PC-9 (cell line): Measurements from ENCODE around the gene ZCCHC7. TPM values are rescaled to one million over a fixed set of nuclear protein-coding genes. Genes with fewer than 3 reads are reported as not detected.
"Not testable (repeated sequence)": the region's sequence is repeated elsewhere in the genome, so short reads cannot be mapped to it uniquely, and the experiment has no call there.

ENCODE experiments used
- BruUV-seq: library from RNA; stranded (reverse); fragments of 400-500 nt; replicated peaks from 2 replicates; lab custom pipeline; 2021; lab: Mats Ljungman, UMichigan
- CTCF ChIA-PET: fragments of 300-600 bp; sonication (Branson Sonifier 250); formaldehyde crosslinking; loops from one replicate; lab custom pipeline; 2022; ENCODE audit warnings: antibody characterized with exemption; lab: Charles Lee
- POLR2A ChIA-PET: fragments of 300-600 bp; sonication (Branson Sonifier 250); formaldehyde crosslinking; loops from one replicate; lab custom pipeline; 2022; ENCODE audit warnings: antibody characterized with exemption; ENCODE audit not compliant: unreplicated experiment; lab: Charles Lee
- DNase-seq, 2 experiments: peaks; one replicate each; pipeline versions ENCODE4 v3.0.0 to v3.0.0-alpha.2; 2015 to 2022; ENCODE audit warnings: mixed read lengths in 1 of 2
- H2AFZ ChIP-seq: fragments of 200-600 bp; sonication (generic); 2 replicates; pipeline ENCODE4 v1.8.1; 2017; ENCODE audit warnings: antibody characterized with exemption
- H3F3A ChIP-seq: fragments of 200-600 bp; sonication (generic); 2 replicates; pipeline ENCODE4 v1.8.1; 2017; ENCODE audit warnings: antibody characterized with exemption, mild to moderate bottlenecking, low read depth; ENCODE audit not compliant: insufficient read depth
- H3K27ac ChIP-seq: fragments of 200-600 bp; sonication (generic); 2 replicates; pipeline ENCODE4 v1.6.1; 2016; ENCODE audit warnings: mixed run types
- H3K27me3 ChIP-seq: fragments of 200-600 bp; sonication (generic); 2 replicates; pipeline ENCODE4 v1.6.1; 2016; ENCODE audit warnings: low read depth, mixed run types; ENCODE audit not compliant: insufficient read depth
- H3K36me3 ChIP-seq: fragments of 200-600 bp; sonication (generic); 2 replicates; pipeline ENCODE4 v1.6.1; 2016; ENCODE audit warnings: low read depth, mixed run types
- H3K4me1 ChIP-seq: fragments of 200-600 bp; sonication (generic); replicated peaks from 2 replicates; pipeline ENCODE4 v1.6.1; 2016; ENCODE audit warnings: mixed run types; ENCODE audit not compliant: insufficient read depth
- H3K4me2 ChIP-seq: fragments of 200-600 bp; sonication (generic); 2 replicates; pipeline ENCODE4 v1.6.1; 2017; ENCODE audit warnings: mixed run types
- H3K4me3 ChIP-seq: fragments of 200-600 bp; sonication (generic); 2 replicates; pipeline ENCODE4 v1.6.1; 2016; ENCODE audit warnings: mixed run types
- H3K79me2 ChIP-seq: fragments of 200-600 bp; sonication (generic); 2 replicates; pipeline ENCODE4 v1.6.1; 2017; ENCODE audit warnings: low read depth, mixed run types
- H3K9me2 ChIP-seq: fragments of 200-600 bp; sonication (generic); 2 replicates; pipeline ENCODE4 v1.8.1; 2017; ENCODE audit warnings: mild to moderate bottlenecking; ENCODE audit not compliant: insufficient read depth
- H3K9me3 ChIP-seq: fragments of 200-600 bp; sonication (generic); 2 replicates; pipeline ENCODE4 v1.8.1; 2016; ENCODE audit warnings: low read depth; ENCODE audit not compliant: insufficient read depth
- H4K20me1 ChIP-seq: fragments of 200-600 bp; sonication (generic); 2 replicates; pipeline ENCODE4 v1.8.1; 2017; ENCODE audit not compliant: insufficient read depth
- EZH2 ChIP-seq: fragments of 200-600 bp; sonication (generic); IDR thresholded peaks from 2 replicates; pipeline ENCODE4 v1.8.0; 2017; ENCODE audit warnings: antibody characterized with exemption, low read depth
- intact Hi-C: fragments of 100-400 bp; cut with micrococcal nuclease; formaldehyde crosslinking; loops from one replicate; pipeline ENCODE4 v1.10.0; 2022; ENCODE audit not compliant: unreplicated experiment
- total RNA-seq: library from RNA; stranded (reverse); gene quantifications from 2 replicates; pipeline ENCODE4 v1.2.3, GENCODE V29; 2021
- TF ChIP-seq, protein P1 (sequence below): fragments of 200-600 bp; sonication (generic); conservative IDR thresholded peaks from 2 replicates; pipeline ENCODE4 v1.6.1; 2017; ENCODE audit warnings: mixed run types, antibody characterized with exemption, mild to moderate bottlenecking, moderate library complexity

Gene ZCCHC7
- total RNA-seq, 1 experiment from 2014 or later, result 15.9 TPM

DNA sequence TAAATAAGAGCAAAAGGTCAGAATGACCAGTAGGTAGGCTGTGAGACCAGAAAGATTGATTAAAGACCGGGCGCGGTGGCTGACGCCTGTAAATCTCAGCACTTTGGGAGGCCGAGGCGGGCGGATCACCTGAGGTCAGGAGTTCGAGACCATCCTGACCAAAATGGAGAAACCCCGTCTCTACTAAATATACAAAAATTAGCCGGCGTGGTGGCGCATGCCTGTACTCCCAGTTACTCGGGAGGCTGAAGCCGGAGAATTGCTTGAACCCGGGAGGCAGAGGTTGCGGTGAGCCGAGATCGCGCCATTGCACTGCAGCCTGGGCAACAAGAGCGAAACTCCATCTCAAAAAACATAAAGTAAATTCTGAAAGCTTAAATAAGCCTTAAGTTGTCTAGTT lies 38.9 kb upstream of the ZCCHC7 start:
- POLR2A ChIA-PET, result not testable (repeated sequence)

DNA sequence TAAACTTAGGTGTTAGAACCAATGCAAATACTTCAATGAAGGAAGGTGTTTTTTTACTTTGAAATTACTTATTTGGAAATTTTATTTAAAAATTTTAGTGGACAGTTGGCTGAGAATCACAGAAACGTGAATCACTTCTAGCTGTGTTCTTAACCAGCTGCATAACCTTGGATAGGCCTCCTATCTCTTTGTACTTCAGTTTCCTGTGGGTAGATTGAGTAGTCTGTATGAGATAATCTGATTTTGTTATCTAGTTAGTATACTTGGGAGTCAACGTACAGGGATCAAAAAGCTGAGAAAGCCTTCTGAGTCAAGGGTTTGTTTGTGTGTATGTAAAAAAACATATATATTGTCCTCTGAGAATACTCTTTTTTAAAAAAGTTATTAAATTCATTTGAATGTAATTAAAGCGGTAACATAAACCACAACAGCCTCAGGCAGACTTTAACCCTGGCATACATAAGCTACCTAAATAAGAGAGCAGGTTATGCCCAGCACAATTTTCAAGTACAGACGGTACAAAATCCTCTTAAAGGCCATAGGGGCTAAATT lies 38.1 kb upstream of the ZCCHC7 start:
- no peaks in the 10 kb centered on the region for H3K9me2 ChIP-seq
- H2AFZ ChIP-seq, result no peak overlapping the region
- no peak overlapping the region for H3K27ac ChIP-seq
- H3K9me3 ChIP-seq, result peaks cover 6% of the 10 kb centered on the region; the same call in 1 of the 2 replicates
- H3K36me3 ChIP-seq, result 0 out of 2 replicates have a peak, but pooled peaks cover 4% of the 10 kb centered on the region
- peaks cover 7% of the 10 kb centered on the region for H3K4me1 ChIP-seq
- intact Hi-C loops, result loop anchor here (5.0 kb wide), 1 partner anchor 40 kb away; the partner anchor contains the start of gene ZCCHC7
- CTCF ChIA-PET, result no interaction called here
- no peaks in the 10 kb centered on the region for H3F3A ChIP-seq
- POLR2A ChIA-PET, result interaction anchor here (0.5 kb wide), 1 partner anchor 417 kb away, joined by 3 read pairs; no protein-coding TSS in a partner anchor
- no TSS peak for BruUV-seq
- H4K20me1 ChIP-seq, result peaks cover 5% of the 10 kb centered on the region; the same call in 1 of the 2 replicates
- TF ChIP-seq EZH2, result no peak
- TF ChIP-seq, protein P1, sequence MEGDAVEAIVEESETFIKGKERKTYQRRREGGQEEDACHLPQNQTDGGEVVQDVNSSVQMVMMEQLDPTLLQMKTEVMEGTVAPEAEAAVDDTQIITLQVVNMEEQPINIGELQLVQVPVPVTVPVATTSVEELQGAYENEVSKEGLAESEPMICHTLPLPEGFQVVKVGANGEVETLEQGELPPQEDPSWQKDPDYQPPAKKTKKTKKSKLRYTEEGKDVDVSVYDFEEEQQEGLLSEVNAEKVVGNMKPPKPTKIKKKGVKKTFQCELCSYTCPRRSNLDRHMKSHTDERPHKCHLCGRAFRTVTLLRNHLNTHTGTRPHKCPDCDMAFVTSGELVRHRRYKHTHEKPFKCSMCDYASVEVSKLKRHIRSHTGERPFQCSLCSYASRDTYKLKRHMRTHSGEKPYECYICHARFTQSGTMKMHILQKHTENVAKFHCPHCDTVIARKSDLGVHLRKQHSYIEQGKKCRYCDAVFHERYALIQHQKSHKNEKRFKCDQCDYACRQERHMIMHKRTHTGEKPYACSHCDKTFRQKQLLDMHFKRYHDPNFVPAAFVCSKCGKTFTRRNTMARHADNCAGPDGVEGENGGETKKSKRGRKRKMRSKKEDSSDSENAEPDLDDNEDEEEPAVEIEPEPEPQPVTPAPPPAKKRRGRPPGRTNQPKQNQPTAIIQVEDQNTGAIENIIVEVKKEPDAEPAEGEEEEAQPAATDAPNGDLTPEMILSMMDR, result no peak
- peaks cover 39% of the 10 kb centered on the region for H3K79me2 ChIP-seq
- no peak overlapping the region for H3K4me3 ChIP-seq
- no peaks in the 10 kb centered on the region for H3K27me3 ChIP-seq
- DNase-seq, result no peak
- H3K4me2 ChIP-seq, result no peak overlapping the region

More for the DNA sequence above, 38.9 kb upstream of the ZCCHC7 start:
- H2AFZ ChIP-seq, DNase-seq, H3K9me2 ChIP-seq, H3K27me3 ChIP-seq, H4K20me1 ChIP-seq, H3K9me3 ChIP-seq, H3K4me3 ChIP-seq, H3K36me3 ChIP-seq, H3K27ac ChIP-seq, H3F3A ChIP-seq, H3K4me1 ChIP-seq, BruUV-seq: not testable (repeated sequence)
- Histone ChIP-seq H3K4me2 (peak overlapping the region; percentile 82; the same call in 1 of the 2 replicates), H3K79me2 (peaks cover 39% of the 10 kb centered on the region)
- intact Hi-C loops, result loop anchor here (5.0 kb wide), 1 partner anchor 41 kb away; the partner anchor contains the start of gene ZCCHC7
- CTCF ChIA-PET, result interaction anchor here (0.6 kb wide), 1 partner anchor 649 kb away, joined by 8 read pairs; no protein-coding TSS in a partner anchor

DNA sequence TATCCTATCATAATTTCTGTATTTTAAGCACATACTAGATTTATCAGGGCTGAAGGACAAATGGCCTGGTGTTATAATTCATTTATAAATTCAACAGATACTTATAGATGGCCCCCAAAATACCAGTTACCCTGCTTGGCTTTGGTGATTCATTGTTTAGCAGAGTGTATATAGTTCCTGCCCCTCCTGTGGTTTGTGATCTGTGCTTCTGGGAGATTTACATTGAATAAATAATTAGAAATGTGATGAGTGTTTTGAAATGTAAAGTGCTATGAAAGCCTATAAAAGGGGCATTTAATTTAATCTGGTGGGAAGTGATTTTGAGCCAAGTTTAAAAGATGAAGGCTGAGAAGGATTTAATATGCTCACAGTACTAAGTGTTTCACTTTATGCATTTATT lies 36.7 kb upstream of the ZCCHC7 start:
- CTCF ChIA-PET, result no interaction called here

More for the DNA sequence above, 36.7 kb upstream of the ZCCHC7 start:
- Histone ChIP-seq H4K20me1 (peaks cover 5% of the 10 kb centered on the region; the same call in 1 of the 2 replicates), H3K79me2 (peaks cover 39% of the 10 kb centered on the region), H3K4me1 (peaks cover 7% of the 10 kb centered on the region), H3F3A (no peaks in the 10 kb centered on the region), H3K4me2 (no peak overlapping the region), H3K36me3 (0 out of 2 replicates have a peak, but pooled peaks cover 4% of the 10 kb centered on the region), H3K4me3 (no peak overlapping the region), H3K27me3 (no peaks in the 10 kb centered on the region), H3K9me2 (no peaks in the 10 kb centered on the region), H3K27ac (no peak overlapping the region), H3K9me3 (peaks cover 6% of the 10 kb centered on the region; the same call in 1 of the 2 replicates), H2AFZ (no peak overlapping the region)
- POLR2A ChIA-PET, result no interaction called here
- BruUV-seq, result no TSS peak
- TF ChIP-seq, protein P1, result no peak
- TF ChIP-seq EZH2, result no peak
- DNase-seq, result no peak
- intact Hi-C loops, result loop anchor here (5.0 kb wide), 1 partner anchor 39 kb away; the partner anchor contains the start of gene ZCCHC7
